H9 (cell line): ENCODE data around the gene SEC22C. TPM values are rescaled to one million over a fixed set of nuclear protein-coding genes. Genes with fewer than 3 reads are reported as not detected.
A peak's percentile ranks its signal among the peaks of the same experiment; 100 is the strongest.

Experiments
- DNase-seq: peaks from one replicate; pipeline ENCODE4 v3.0.0-alpha.2; 2017
- H2AFZ ChIP-seq: one replicate; pipeline ENCODE4 v1.6.1; 2013; ENCODE audit warnings: mild to moderate bottlenecking, low read length, control low read depth, moderate library complexity
- H2AK5ac ChIP-seq: 2 replicates; pipeline ENCODE4 v1.6.1; 2013; ENCODE audit warnings: low read length, control low read depth, mixed read lengths; ENCODE audit not compliant: insufficient read length
- H2BK120ac ChIP-seq: one replicate; pipeline ENCODE4 v1.6.1; 2013; ENCODE audit warnings: low read depth, mild to moderate bottlenecking, low read length, control low read depth, inconsistent platforms; ENCODE audit not compliant: poor library complexity, severe bottlenecking
- H2BK12ac ChIP-seq: 2 replicates; pipeline ENCODE4 v1.6.1; 2013; ENCODE audit warnings: low read length, control low read depth, mixed read lengths, low read depth; ENCODE audit not compliant: insufficient read length
- H2BK15ac ChIP-seq: 2 replicates; pipeline ENCODE4 v1.6.1; 2013; ENCODE audit warnings: low read depth, low read length, control low read depth
- H2BK20ac ChIP-seq: one replicate; pipeline ENCODE4 v1.6.1; 2013; ENCODE audit warnings: low read depth, mild to moderate bottlenecking, low read length, control low read depth, inconsistent platforms; ENCODE audit not compliant: poor library complexity, severe bottlenecking
- H2BK5ac ChIP-seq: 2 replicates; pipeline ENCODE4 v1.6.1; 2013; ENCODE audit warnings: low read length, control low read depth, mixed read lengths; ENCODE audit not compliant: insufficient read length
- H3K14ac ChIP-seq: 2 replicates; pipeline ENCODE4 v1.6.1; 2013; ENCODE audit warnings: low read length, control low read depth; ENCODE audit not compliant: insufficient read depth
- H3K18ac ChIP-seq: 2 replicates; pipeline ENCODE4 v1.6.1; 2013; ENCODE audit warnings: low read depth, mild to moderate bottlenecking, mixed read lengths, low read length, control low read depth; ENCODE audit not compliant: insufficient read length
- H3K23ac ChIP-seq: 2 replicates; pipeline ENCODE4 v1.6.1; 2013; ENCODE audit warnings: low read length, control low read depth, mixed read lengths, low read depth; ENCODE audit not compliant: insufficient read length
- H3K23me2 ChIP-seq: 2 replicates; pipeline ENCODE4 v1.6.1; 2013; ENCODE audit warnings: low read depth, mild to moderate bottlenecking, mixed read lengths, low read length, control low read depth; ENCODE audit not compliant: insufficient read length, poor library complexity, severe bottlenecking
- H3K27ac ChIP-seq: 2 replicates; pipeline ENCODE4 v1.5.1; 2013; ENCODE audit warnings: low read length, control low read depth, mixed read lengths, low read depth; ENCODE audit not compliant: insufficient read length
- H3K27me3 ChIP-seq: 2 replicates; pipeline ENCODE4 v1.6.1; 2013; ENCODE audit warnings: low read length, control low read depth, inconsistent platforms; ENCODE audit not compliant: insufficient read depth
- H3K4ac ChIP-seq: 2 replicates; pipeline ENCODE4 v1.6.1; 2013; ENCODE audit warnings: low read depth, mild to moderate bottlenecking, control low read depth, inconsistent platforms, low read length, moderate library complexity
- H3K4me1 ChIP-seq: 2 replicates; pipeline ENCODE4 v1.6.1; 2013; ENCODE audit warnings: low read length, control low read depth, inconsistent platforms; ENCODE audit not compliant: insufficient read depth
- H3K4me2 ChIP-seq: 2 replicates; pipeline ENCODE4 v1.6.1; 2013; ENCODE audit warnings: low read length, control low read depth, mixed read lengths; ENCODE audit not compliant: insufficient read length, insufficient read depth
- H3K56ac ChIP-seq: 2 replicates; pipeline ENCODE4 v1.6.1; 2013; ENCODE audit warnings: low read depth, mild to moderate bottlenecking, mixed read lengths, low read length, control low read depth; ENCODE audit not compliant: insufficient read length
- H3K79me1 ChIP-seq: 2 replicates; pipeline ENCODE4 v1.6.1; 2013; ENCODE audit warnings: low read depth, mild to moderate bottlenecking, moderate library complexity, low read length, control low read depth, inconsistent platforms; ENCODE audit not compliant: insufficient read depth, poor library complexity, severe bottlenecking
- H3K79me2 ChIP-seq: 2 replicates; pipeline ENCODE4 v1.6.1; 2013; ENCODE audit warnings: low read length, control low read depth, inconsistent platforms; ENCODE audit not compliant: insufficient read depth
- H3K9ac ChIP-seq: 2 replicates; pipeline ENCODE4 v1.6.1; 2013; ENCODE audit warnings: low read length, control low read depth, mixed read lengths; ENCODE audit not compliant: insufficient read length; ENCODE audit errors: extremely low read depth
- H3K9me3 ChIP-seq: one replicate; pipeline ENCODE4 v1.6.1; 2013; ENCODE audit warnings: low read depth, low read length, inconsistent platforms; ENCODE audit not compliant: control insufficient read depth
- H3T11ph ChIP-seq: one replicate; pipeline ENCODE4 v1.6.1; 2013; ENCODE audit warnings: mild to moderate bottlenecking, low read length, control low read depth, inconsistent platforms
- H4K20me1 ChIP-seq: one replicate; pipeline ENCODE4 v1.6.1; 2013; ENCODE audit not compliant: control insufficient read depth, insufficient read length, insufficient read depth
- H4K5ac ChIP-seq: 2 replicates; pipeline ENCODE4 v1.6.1; 2013; ENCODE audit warnings: low read depth, mild to moderate bottlenecking, mixed read lengths, low read length, control low read depth; ENCODE audit not compliant: insufficient read length
- H4K8ac ChIP-seq: replicated peaks from 2 replicates; pipeline ENCODE4 v1.6.1; 2013; ENCODE audit warnings: low read length, control low read depth, mixed read lengths, low read depth; ENCODE audit not compliant: insufficient read length
- H4K91ac ChIP-seq: 2 replicates; pipeline ENCODE4 v1.6.1; 2013; ENCODE audit warnings: low read depth, mild to moderate bottlenecking, moderate library complexity, mixed read lengths, low read length, control low read depth; ENCODE audit not compliant: insufficient read length
- H3K27ac Mint-ChIP-seq, 3 experiments: 2 replicates in 2 of 3; 3 replicates in 1 of 3; pipeline ENCODE4 v1.8.0; 2020 to 2021; ENCODE audit warnings: mixed read lengths in 3 of 3, mild to moderate bottlenecking in 1 of 3, moderate library complexity in 1 of 3
- H3K27me3 Mint-ChIP-seq: 2 replicates; pipeline ENCODE4 v1.8.0; 2021; ENCODE audit warnings: low read depth, mild to moderate bottlenecking, moderate library complexity, mixed read lengths
- H3K36me3 Mint-ChIP-seq, 3 experiments: 2 replicates in 2 of 3; 3 replicates in 1 of 3; pipeline ENCODE4 v1.8.0; 2020 to 2021; ENCODE audit warnings: low read depth in 3 of 3, mixed read lengths in 3 of 3; ENCODE audit not compliant: insufficient read depth in 1 of 3
- H3K4me1 Mint-ChIP-seq, 2 experiments: 2 replicates each; pipeline ENCODE4 v1.8.0; 2020; ENCODE audit warnings: mixed read lengths in 2 of 2
- H3K4me3 Mint-ChIP-seq, 2 experiments: 2 replicates in 1 of 2; 3 replicates in 1 of 2; pipeline ENCODE4 v1.8.0; 2020 to 2021; ENCODE audit warnings: mild to moderate bottlenecking in 2 of 2, mixed read lengths in 2 of 2, moderate library complexity in 1 of 2
- H3K9me3 Mint-ChIP-seq, 2 experiments: 2 replicates in 1 of 2; 3 replicates in 1 of 2; pipeline ENCODE4 v1.8.0; 2020; ENCODE audit warnings: mild to moderate bottlenecking in 2 of 2, mixed read lengths in 2 of 2, moderate library complexity in 1 of 2
- CTCF ChIP-seq: fragments of 200-600 bp; sonication (generic); conservative IDR thresholded peaks from 3 replicates; pipeline ENCODE4 v1.8.0; 2021; ENCODE audit warnings: antibody characterized with exemption, mild to moderate bottlenecking
- WGBS: extraction: QIAGEN DNeasy Blood & Tissue Kit; methylation state at CpG from one replicate; pipeline ENCODE4 v1.1.7; 2013; ENCODE audit warnings: missing lambda C conversion rate, low lambda C conversion rate, mixed read lengths; ENCODE audit not compliant: insufficient read length; ENCODE audit errors: extremely low coverage; 5-methylcytosine and 5-hydroxymethylcytosine counted together
- total RNA-seq: library from RNA; stranded (reverse); gene quantifications from 2 replicates; pipeline ENCODE4 v1.2.1, GENCODE V29; 2021

The SEC22C gene
- total RNA-seq, 1 experiment from 2014 or later: 28.2 TPM

DNA sequence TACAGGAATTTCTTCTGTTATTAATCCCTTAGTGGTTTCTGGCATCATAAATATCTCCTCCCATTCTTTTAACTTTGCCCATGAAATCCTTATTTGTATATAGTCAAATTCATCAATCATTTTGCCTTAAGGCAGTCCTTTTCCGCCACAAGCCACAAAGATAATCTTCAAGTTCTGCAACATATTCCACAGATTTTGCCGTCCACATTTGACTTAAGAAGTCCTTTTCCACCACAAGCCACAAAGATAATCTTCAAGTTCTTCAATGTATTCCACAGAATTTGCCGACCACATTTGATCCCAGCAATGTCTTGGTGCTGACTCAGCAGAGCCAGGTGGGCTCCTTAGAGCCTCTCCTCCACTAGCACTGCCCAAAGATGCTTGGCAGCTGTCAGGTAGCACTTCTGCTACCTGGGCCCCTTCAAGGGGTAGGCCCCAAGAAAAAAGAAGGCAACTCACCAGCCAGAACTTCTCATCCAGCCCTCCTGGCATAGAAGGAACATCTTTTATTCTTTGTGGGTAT is 35.0 kb downstream of the SEC22C start:
- no peaks in the 10 kb centered on the region for H3K23me2 ChIP-seq
- H3T11ph ChIP-seq: no peak overlapping the region
- H3K4me1 ChIP-seq: no peaks in the 10 kb centered on the region
- no peak for TF ChIP-seq CTCF
- no peak overlapping the region for H2BK20ac ChIP-seq
- no CpG with 5 or more reads among the region's 3 CpGs for WGBS
- H4K20me1 ChIP-seq: no peaks in the 10 kb centered on the region
- H2BK12ac ChIP-seq: no peak overlapping the region
- H2AFZ ChIP-seq: no peak overlapping the region
- no peak overlapping the region for H2BK15ac ChIP-seq
- no peak for DNase-seq
- no peak overlapping the region for H2BK120ac ChIP-seq
- no peak overlapping the region for H3K4me3 Mint-ChIP-seq
- no peak overlapping the region for H4K5ac ChIP-seq
- H3K27ac ChIP-seq: no peak overlapping the region
- H3K27me3 Mint-ChIP-seq: peaks cover 2% of the 10 kb centered on the region
- no peak overlapping the region for H3K56ac ChIP-seq
- no peak overlapping the region for H3K4me2 ChIP-seq
- H3K18ac ChIP-seq: no peak overlapping the region
- no peak overlapping the region for H4K91ac ChIP-seq
- no peak overlapping the region for H3K9ac ChIP-seq
- H2BK5ac ChIP-seq: no peak overlapping the region
- no peak overlapping the region for H3K4ac ChIP-seq
- H2AK5ac ChIP-seq: no peak overlapping the region
- H3K14ac ChIP-seq: no peak overlapping the region
- no peaks in the 10 kb centered on the region for H3K79me2 ChIP-seq
- no peak overlapping the region for H3K23ac ChIP-seq
- H4K8ac ChIP-seq: no peak overlapping the region
- no peaks in the 10 kb centered on the region for H3K9me3 ChIP-seq
- H3K36me3 Mint-ChIP-seq: peaks cover 0 to 11% (median 4%) of the 10 kb centered on the region in 3 experiments; a peak in 5 of 7 replicates
- H3K9me3 Mint-ChIP-seq: no peaks in the 10 kb centered on the region
- no peaks in the 10 kb centered on the region for H3K27me3 ChIP-seq
- no peaks in the 10 kb centered on the region for H3K79me1 ChIP-seq
- H3K27ac Mint-ChIP-seq: peak overlapping the region in 1 of 3 experiments; percentile 38; a peak in 1 of 7 replicates
- H3K4me1 Mint-ChIP-seq: peaks cover 0 to 3% of the 10 kb centered on the region in 2 experiments; a peak in 2 of 4 replicates
